GM12891 (cell line): Measurements from ENCODE around the gene SEZ6L2.

Experiments used
- POLR2A ChIP-seq: IDR thresholded peaks from 2 replicates; pipeline ENCODE4 v1.6.1; 2011; ENCODE audit warnings: low read depth, low read length, control low read depth
- TAF1 ChIP-seq: IDR thresholded peaks from 2 replicates; pipeline ENCODE4 v1.6.1; 2011; ENCODE audit warnings: low read depth, low read length, control low read depth

DNA sequence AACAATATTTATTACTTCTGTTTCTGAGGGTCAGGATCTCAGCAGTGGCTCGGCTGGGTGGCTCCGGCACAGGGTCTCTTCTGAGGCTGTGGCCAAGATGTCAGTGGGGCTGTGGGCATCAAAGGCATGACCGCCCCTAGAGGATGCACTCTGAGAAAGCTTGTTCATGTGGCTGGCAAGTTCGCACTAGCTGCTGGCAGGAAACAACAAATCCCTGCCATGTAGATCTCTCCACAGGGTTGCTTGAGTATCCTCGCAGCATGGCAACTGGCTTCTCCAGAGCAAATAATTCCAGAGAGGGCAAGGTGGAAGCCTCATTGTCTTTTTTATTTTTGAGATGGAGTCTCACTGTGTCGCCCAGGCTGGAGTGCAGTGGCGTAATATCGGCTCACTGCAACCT lies 14.2 kb upstream of the SEZ6L2 start:
- TF ChIP-seq POLR2A (no peak), TAF1 (no peak)
